IPS-18c (cell line): ENCODE results near the gene RGS17.
"Not testable (repeated sequence)": the region's sequence is repeated elsewhere in the genome, so short reads cannot be mapped to it uniquely, and the experiment has no call there.

Source experiments
- H3K4me3 ChIP-seq: 2 replicates; pipeline ENCODE4 v1.7.0; 2013; ENCODE audit warnings: low read depth, mild to moderate bottlenecking, low read length, moderate library complexity; ENCODE audit not compliant: insufficient read depth
- H3K9me3 ChIP-seq: one replicate; pipeline ENCODE4 v1.6.1; 2013; ENCODE audit warnings: mild to moderate bottlenecking, low read length, moderate library complexity; ENCODE audit not compliant: control insufficient read depth, insufficient read depth

The RGS17 gene

DNA sequence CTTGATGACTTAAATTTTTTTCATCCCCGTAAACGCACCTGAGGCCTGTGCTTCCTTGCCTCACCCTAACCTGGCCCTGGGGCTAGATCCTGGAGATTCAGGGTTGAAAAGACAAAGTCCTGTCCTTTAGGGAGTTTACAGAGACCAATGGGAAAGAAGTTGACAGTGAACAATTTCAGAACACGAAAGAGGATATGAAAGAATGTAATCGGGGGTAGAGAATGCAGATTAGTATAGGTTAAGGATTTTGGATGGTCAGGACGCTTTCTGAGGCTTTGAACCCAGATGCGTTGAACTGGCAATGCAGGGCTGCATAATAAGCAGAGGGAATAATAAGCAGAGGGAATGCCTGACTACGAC lies 146.6 kb downstream of the RGS17 start:
- Histone ChIP-seq H3K9me3 (no peaks in the 10 kb centered on the region), H3K4me3 (peak overlapping the region; percentile 95)

DNA sequence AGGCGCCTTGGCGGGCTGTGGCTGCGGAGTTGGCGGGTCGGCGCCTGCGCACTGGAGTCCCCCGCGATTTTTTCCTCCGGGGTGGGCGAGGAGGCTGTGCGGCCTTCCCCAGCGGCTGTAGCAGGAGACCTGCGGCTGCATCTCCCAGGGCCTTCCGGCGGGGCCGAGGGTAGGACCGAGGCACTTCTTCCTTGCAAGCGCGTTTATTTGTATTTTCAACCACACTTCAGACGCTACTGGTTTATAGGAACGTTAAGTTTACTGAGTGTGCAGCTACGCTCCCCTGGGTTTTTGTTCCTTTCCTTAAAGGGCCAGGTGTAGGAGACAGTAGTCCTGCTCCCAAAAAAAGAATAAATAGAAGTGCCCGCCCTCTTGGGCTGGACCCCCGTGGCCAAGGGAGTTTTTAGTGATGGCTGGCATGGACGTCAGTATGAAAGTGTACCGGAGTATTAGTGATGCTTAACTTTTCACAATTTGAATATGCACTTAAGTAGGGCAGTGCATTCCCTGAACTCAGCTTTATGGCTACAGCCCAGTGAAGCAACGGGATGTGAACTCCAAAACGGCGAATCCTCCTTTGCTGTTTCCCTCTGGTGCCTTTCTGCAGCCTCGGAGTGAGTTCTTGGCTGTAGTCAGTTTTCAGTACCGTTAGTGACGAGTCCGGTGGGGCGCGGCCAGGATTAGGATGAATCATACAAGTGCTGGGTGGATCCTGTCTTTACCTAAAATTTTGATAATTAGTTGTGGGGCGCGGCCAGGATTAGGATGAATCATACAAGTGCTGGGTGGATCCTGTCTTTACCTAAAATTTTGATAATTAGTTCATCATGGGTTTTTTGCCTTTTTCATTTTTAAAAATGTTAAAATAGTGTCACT lies 147.2 kb downstream of the RGS17 start:
- Histone ChIP-seq H3K9me3 (no peaks in the 10 kb centered on the region), H3K4me3 (peak overlapping the region; percentile 95)

DNA sequence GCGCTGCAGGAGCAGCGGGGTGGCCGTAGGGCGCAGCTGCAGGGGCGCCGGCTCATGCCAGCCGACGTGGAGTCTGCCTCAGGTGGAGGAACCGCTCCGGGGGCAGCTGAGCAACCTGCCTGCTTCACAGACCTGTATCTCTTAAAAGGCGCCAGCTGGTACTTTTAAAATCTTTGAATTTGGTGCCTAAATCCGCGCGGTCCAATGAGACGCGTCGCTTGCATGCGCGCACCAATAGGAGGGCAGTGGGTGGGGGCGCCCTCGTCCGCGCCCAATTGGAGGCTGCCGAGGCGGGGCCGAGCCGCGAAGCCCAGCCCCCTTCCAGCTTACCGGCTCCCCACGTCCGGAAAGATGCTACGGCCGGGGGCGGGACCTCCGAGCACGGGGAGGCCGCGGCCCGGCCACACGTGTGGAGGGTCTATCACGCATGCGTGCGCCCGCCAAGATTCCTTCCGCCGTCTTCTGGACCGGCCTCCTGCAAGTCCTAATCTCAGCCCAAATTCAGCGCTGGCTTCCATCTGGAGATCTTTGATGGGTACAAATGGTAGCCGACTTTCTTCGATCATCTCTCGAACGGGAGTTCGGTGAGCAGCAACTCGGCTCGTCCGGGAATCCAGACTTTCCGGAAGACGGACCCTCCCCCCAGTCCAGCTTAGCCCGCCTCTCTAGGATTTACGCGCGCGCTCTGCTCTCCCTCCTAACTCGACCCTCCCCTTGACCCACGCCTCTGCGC lies 148.0 kb downstream of the RGS17 start, which contains the start of gene FBXO5:
Gene FBXO5 (minus strand): TSS at position 138 of the 733 bp plus-strand sequence. CDS start 82 bp downstream, at position 56.
- Histone ChIP-seq H3K9me3 (no peaks in the 10 kb centered on the region), H3K4me3 (peak within 1 kb of the TSS; percentile 95)

DNA sequence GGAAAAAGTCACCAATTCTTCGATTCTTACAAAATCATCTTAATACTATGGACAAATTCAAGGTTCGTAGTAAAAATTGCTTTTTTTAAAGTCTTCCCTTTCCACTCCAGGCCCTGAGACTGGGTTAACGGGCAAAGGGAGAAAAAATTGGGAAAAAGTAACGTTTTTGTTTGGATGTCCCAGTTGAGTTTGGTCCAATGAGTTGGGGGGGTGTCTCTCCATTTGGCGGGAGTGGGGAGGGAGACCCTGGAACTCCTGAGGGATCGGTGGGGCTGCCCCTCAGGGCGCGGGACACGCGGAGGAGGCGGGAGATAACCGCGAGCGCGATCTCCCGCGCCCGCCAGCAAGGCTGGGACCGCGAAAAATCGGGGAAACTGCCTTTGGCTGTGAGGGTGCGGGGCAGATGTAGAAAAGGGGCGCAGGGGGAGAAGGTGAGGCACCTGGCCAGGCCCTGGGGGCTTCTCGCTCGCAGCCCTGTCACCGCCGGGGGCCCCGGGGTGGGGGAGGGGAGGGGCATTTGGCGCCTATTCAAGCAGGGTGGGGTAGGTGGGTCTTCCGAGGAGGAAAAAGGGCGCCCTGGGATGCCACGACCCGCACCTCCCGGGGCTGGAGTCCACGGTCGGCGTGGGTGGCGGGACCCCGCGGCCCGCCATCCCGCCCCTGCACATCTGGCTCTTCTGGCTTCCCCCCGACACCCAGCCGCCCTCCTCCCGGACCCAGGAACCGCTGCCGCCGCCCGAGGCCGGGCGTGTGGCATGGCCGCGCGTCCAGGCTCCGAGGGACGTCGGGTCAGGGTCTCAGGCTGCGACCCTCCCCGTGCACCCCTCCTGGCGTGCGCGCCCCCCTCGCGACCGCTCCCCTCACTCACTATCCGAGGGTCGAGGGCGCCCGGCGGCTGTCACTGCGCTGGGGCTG lies 148.8 kb downstream of the RGS17 start:
- Histone ChIP-seq H3K9me3 (no peaks in the 10 kb centered on the region), H3K4me3 (peak overlapping the region; percentile 95)

DNA sequence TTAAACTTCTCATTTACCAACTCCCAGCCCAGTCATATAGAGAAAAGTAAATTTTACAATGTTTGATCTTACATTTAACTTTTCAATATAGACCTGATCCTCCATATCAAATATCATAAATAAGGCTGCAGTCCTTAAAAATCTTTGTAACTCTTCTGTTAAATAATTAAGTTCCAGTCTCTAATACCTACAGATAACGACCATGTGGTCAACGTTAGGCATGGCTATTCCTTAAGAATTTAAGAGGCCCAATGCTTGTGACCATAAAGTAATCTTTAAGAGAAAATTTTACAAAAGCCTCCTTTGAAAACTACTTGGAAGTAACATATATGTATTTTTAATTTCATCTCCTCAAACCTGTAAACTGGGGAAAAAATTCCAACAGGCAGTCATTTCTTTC lies 149.9 kb downstream of the RGS17 start:
- H3K4me3 ChIP-seq = peak overlapping the region; percentile 38
- H3K9me3 ChIP-seq = no peaks in the 10 kb centered on the region

DNA sequence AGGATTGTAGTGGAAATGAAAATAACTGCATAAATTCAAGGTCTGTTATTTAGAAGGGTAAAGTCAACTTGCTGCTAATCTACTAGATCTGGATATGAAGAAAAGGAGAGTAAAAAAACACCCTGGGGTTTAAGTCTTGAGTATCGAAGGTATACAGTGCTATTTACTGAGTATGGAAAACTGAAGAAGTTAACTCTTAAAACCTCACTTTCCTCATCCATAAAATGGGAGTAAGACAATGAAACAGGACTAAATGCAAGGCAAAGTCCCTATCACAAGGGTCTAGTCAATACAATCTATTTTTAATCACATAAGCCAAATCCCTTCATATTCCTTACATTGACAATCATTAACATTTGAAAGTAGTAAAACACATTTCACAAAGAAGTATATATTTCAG lies 150.4 kb downstream of the RGS17 start:
- Histone ChIP-seq H3K4me3 (peak overlapping the region; percentile 38), H3K9me3 (no peaks in the 10 kb centered on the region)

DNA sequence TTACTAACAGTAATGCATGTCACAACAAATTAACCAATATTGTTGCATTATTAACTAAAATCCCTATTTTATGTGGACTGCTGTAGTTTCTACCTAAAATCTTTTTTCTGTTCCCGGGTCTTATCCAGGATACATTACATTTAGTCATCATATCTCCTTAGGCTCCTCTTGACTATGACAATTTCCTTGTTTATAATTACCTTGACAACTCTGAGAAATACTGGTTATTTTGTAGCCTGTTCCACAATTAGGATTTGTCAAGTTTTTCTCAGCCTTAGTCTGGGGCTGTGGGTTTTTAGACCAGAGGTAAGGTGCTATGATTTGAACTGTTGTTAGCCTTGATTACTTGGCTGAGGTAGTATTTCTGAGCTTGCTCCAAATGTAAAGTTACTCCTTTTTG lies 152.0 kb downstream of the RGS17 start:
- Histone ChIP-seq H3K9me3 (no peaks in the 10 kb centered on the region), H3K4me3 (no peak overlapping the region; the same call in 1 of the 2 replicates)

DNA sequence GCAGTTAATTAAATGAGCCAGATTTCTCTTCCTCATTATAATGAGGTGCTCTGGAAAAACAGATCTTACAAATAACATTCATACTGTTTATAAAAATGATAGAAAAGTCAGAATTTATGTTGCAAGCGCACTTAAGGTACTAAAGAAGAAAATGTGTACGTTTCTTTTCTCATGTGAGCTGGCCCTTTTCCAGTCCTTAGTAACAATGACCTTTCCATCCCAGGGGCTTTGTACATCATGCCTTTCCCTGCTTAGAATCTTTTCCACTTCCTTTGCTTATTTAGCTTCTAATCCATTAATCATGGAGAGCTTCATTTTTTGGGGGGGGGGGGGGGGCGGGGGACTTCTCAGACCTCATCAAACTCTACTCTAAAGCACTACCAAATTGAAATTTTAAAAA lies 153.0 kb downstream of the RGS17 start:
- Histone ChIP-seq H3K4me3 (no peak overlapping the region), H3K9me3 (no peaks in the 10 kb centered on the region)

DNA sequence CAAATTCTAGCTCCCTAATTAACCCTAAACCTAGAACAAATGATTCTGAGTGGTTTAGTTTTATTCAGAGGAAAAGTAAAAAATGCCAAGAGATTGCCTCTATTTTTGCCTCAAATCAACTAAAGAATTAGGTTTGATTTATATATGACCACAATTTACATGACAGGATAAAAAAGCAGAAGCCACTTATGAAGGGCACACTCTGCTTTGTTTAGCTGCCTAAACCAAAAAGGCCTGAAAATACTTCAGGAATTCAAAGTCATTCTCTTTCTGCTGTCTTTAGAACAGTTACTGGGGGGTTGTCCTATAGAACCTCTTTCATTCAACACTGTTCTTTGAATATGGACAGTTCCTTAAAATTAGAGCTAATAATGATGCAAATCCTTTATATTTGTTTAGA lies 153.5 kb downstream of the RGS17 start:
- Histone ChIP-seq H3K4me3 (no peak overlapping the region), H3K9me3 (no peaks in the 10 kb centered on the region)

DNA sequence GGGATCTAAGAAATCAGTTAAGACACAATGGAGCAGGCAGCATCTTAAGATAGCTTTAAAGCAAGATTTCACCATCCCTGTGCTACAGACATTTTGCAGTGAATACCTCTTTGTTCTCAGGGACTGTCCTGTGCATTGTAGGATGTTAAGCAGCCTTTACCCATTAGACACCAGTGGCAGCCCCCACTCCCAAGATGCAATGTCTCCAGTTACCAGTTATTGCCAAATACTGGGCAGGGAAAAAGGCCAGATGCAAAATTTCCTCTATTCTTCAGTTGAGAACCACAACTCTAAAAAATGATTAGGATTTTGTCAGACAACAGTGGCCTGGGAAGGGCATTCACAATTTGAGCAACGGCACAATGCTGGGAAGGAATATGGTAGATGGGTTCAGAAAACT lies 154.3 kb downstream of the RGS17 start:
- H3K4me3 ChIP-seq = no peak overlapping the region
- no peaks in the 10 kb centered on the region for H3K9me3 ChIP-seq

DNA sequence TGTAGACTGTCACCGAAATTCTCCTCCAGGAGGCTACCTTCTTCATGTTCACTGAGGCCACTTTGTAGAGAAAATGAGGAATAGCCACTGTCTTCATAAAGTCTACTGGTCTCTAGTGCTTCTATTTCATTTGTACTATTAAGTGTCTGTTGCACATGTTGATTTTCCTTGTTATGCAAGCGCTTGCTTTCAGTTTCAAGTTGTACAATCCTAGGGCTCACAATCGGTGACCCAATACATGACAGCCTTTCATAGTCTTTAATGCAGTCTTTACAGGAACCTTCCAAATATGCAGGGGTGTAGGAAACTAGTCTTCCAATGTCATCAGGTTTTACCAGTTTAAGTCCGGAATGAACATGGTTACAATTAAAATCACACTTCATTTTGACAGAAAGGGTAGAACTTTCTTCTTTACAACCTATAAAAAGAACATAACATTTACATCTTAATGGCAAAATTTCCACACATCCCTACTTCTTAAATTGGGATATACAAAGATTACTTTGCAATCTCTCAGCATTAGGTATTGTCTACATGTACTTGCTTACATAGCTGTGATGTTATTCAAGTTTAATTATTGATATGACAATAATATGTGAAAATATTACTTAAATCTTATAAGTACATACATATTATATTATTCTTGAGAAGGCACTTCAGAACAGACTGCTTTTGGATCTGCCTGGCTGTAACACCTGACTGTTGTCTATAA lies 155.7 kb downstream of the RGS17 start:
- Histone ChIP-seq H3K9me3 (no peaks in the 10 kb centered on the region), H3K4me3 (no peak overlapping the region)

DNA sequence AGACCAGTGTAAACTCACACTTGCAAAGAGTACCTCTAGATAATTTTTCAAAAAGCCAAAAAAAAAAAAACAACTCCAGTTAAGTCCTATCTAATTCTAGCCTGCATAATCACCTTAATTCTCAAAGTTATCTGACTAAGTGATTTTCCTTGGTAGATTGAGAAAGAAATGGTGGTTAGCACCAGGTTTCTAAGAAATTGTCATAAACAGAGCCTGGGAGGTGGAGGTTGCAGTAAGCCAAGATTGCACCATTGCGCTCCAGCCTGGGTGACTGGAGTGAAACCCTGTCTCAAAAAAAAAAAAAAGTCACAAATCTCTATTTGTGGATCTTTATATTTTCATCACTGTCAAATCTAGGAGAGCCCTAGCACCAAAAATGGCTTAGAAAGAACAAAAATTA lies 157.2 kb downstream of the RGS17 start:
- Histone ChIP-seq H3K9me3 (no peaks in the 10 kb centered on the region), H3K4me3 (no peak overlapping the region)

DNA sequence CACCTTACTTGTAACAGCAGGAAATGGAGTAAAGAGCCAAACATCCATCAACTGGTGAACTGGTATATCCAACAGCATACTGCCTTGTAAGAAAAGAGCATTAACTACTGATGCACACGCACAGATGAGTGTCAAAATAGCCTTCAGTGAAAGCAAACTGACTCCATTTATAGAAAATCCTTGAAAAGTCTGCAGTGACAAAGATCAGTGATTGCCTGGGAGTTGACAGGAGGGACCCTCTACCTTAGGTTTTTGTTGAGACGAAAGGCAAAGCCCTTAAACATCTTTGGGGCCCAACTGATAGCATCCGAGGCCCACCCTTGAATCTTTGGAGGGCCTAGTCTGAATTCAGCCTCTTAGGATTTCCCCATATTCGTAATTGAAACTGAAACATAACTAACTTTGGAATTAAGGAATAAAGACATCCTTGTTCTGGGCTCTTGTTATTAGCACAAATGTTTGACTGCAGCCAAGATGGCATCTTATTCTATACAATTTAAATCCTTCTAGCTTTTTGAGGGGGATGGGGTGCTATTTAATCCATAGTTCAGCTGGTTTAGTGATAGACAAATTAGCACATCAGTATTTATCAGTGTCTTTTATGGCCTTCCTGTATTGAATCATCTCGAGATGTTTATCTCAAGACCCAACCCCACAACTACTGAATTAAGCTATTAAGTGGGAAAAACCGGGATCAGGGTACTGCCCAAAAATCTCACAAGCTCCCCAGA lies 161.2 kb downstream of the RGS17 start:
- no peak overlapping the region for H3K4me3 ChIP-seq
- peaks cover 2% of the 10 kb centered on the region for H3K9me3 ChIP-seq

DNA sequence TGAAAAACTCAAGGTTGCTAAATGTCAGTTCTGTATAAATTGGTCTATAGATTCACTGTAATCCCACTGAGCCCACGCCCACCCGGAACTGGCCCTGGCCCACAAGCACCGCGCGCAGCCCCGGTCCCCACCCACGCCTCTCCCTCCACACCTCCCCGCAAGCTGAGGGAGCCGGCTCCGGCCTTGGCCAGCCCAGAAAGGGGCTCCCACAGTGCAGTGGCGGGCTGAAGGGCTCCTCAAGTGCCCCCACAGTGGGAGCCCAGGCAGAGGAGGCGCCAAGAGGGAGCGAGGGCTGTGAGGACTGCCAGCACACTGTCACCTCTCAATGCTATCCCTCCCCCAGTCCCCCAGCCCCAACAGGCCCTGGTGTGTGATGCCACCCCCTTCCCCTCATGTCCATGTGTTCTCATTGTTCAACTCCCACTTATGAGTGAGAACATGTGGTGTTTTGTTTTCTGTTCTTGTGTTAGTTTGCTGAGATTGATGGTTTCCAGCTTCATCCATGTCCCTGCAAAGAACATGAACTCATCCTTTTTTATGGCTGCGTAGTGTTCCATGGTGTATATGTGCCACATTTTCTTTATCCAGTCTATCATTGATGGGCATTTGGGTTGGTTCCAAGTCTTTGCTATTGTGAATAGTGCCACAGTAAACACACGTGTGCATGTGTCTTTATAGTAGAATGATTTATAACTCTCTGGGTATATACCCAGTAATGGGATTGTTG lies 164.8 kb downstream of the RGS17 start:
- H3K9me3 ChIP-seq, H3K4me3 ChIP-seq: not testable (repeated sequence)

DNA sequence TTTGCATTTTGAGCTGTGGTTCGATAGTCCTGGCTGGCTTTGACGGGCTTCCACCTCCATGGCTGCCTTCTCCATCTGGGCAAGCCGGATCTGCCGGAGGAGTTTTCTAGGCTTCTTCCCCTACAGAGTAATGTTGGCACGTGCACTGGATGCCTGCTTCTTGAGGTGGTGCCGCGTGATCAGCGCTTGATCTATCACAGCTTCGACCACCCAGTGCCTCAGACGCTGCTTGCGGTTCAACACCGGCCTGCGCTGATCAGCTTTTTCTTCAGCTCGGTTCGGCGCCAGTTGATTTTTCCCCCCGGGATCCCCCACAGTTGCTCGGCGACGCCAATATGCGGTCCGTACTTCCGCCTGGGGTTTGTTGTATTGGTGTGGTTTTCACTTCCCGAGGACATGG lies 171.7 kb downstream of the RGS17 start:
- Histone ChIP-seq H3K9me3 (no peaks in the 10 kb centered on the region), H3K4me3 (no peak overlapping the region)

DNA sequence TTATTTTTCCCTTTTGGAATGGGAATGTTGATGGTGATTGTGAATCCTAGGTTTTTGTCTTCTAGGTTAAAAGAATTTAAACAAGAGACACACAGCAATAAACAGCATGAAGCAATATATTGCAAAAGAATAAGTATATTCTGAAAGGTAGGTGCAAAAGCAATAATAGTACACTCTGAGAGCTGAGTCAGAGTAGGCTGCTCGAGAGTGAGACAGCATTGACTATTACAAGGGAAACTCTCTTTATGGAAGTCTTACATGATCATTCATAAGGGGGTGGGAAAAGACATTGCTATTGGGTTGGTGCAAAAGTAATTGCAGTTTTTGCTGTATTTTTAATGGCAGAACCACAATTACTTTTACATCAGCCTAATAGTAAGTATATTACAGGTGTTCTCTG lies 173.3 kb downstream of the RGS17 start:
- Histone ChIP-seq H3K9me3 (no peaks in the 10 kb centered on the region), H3K4me3 (no peak overlapping the region)
